Muscle of back (tissue), 11 donors: ENCODE results near the gene GYG2. TPM values are rescaled to one million over a fixed set of nuclear protein-coding genes. Genes with fewer than 3 reads are reported as not detected.
A peak's percentile ranks its signal among the peaks of the same experiment; 100 is the strongest.

Experiments
- DNase-seq, 3 donors: peaks; one replicate each; pipeline versions ENCODE4 v3.0.0 to v3.0.0-alpha.2; 2013
- polyA plus RNA-seq, 10 donors: library from polyadenylated mRNA; unstranded; fragments of 120-200 nt; gene quantifications; one replicate each; pipeline ENCODE4 v1.2.1, GENCODE V29; 2013; ENCODE audit not compliant: insufficient read length in 10 of 10

The GYG2 gene
- polyA plus RNA-seq, 10 donors = 2.3 to 5.7 (median 3.6) TPM

GRCh38 chrX:2812161-2812907, 16.4 kb upstream of the GYG2 start:
- peak; percentile 38 to 57 (median 45) for DNase-seq

- no peak for DNase-seq
Measured at GRCh38 chrX:2817036-2817435, 11.7 kb upstream of the GYG2 start.

GRCh38 chrX:2819345-2820135, 9.2 kb upstream of the GYG2 start:
- DNase-seq = no peak

GRCh38 chrX:2820136-2820771, 8.5 kb upstream of the GYG2 start:
- no peak for DNase-seq

GRCh38 chrX:2823795-2824386, 4.8 kb upstream of the GYG2 start:
- DNase-seq = no peak

GRCh38 chrX:2824886-2825285, 3.8 kb upstream of the GYG2 start:
- no peak for DNase-seq

GRCh38 chrX:2828959-2829411, 255 bp downstream of the GYG2 start:
- DNase-seq = no peak

GRCh38 chrX:2829469-2830246, 928 bp downstream of the GYG2 start:
- no peak for DNase-seq

- no peak for DNase-seq
Measured at GRCh38 chrX:2831471-2832228, 2.9 kb downstream of the GYG2 start.

- DNase-seq = no peak
Measured at GRCh38 chrX:2837961-2838360, 9.2 kb downstream of the GYG2 start.

- no peak for DNase-seq
Measured at GRCh38 chrX:2840961-2841360, 12.2 kb downstream of the GYG2 start.

GRCh38 chrX:2841537-2841936, 12.8 kb downstream of the GYG2 start:
- no peak for DNase-seq

- DNase-seq = no peak
Measured at GRCh38 chrX:2846992-2847391, 18.3 kb downstream of the GYG2 start.

- peak in 1 of 3 donors; percentile 36 for DNase-seq
Measured at GRCh38 chrX:2848871-2849301, 20.2 kb downstream of the GYG2 start.

- no peak for DNase-seq
Measured at GRCh38 chrX:2854918-2855317, 26.2 kb downstream of the GYG2 start.

- DNase-seq = no peak
Measured at GRCh38 chrX:2855761-2856160, 27.0 kb downstream of the GYG2 start.

GRCh38 chrX:2857566-2857965, 28.8 kb downstream of the GYG2 start:
- DNase-seq = no peak

GRCh38 chrX:2859197-2859797, 30.6 kb downstream of the GYG2 start:
- DNase-seq = no peak

- no peak for DNase-seq
Measured at GRCh38 chrX:2862404-2862803, 33.7 kb downstream of the GYG2 start.

GRCh38 chrX:2863646-2864045, 34.9 kb downstream of the GYG2 start:
- DNase-seq = peak in 1 of 3 donors; percentile 0
